ENCODE data around the gene ACP7. TPM values are rescaled to one million over a fixed set of nuclear protein-coding genes. Genes with fewer than 3 reads are reported as not detected.

The ACP7 gene
- total and polyA plus RNA-seq, 2 of the 4 experiments (the other 2 are of a cell fraction), result not detected

- TF ChIP-seq MAZ (IDR thresholded peaks at IDR 0.05; ENCODE audit: borderline replicate concordance, low read depth, low read length) (no peak), RAD21 (IDR thresholded peaks at IDR 0.05; ENCODE audit: low read length) (no peak), CEBPB (IDR thresholded peaks at IDR 0.05; ENCODE audit: low read depth, low read length) (no peak), MAFK (IDR thresholded peaks at IDR 0.05; ENCODE audit: low read depth, low read length) (no peak), RCOR1 (IDR thresholded peaks at IDR 0.05; ENCODE audit: insufficient replicate concordance, low read length) (no peak), POLR2A (IDR thresholded peaks at IDR 0.05; ENCODE audit: low read depth, low read length) (no peak), ELK1 (IDR thresholded peaks at IDR 0.05; ENCODE audit: borderline replicate concordance, low read depth, low read length) (no peak), MXI1 (IDR thresholded peaks at IDR 0.05; ENCODE audit: borderline replicate concordance, low read depth, low read length) (no peak), FOS (IDR thresholded peaks at IDR 0.05; ENCODE audit: low read depth, low read length) (no peak), SMC3 (IDR thresholded peaks at IDR 0.05; ENCODE audit: low read depth, low read length) (no peak), RFX5 (IDR thresholded peaks at IDR 0.05; ENCODE audit: low read depth, low read length) (no peak), CHD1 (IDR thresholded peaks at IDR 0.05; ENCODE audit: low read depth, low read length) (no peak), NFE2L2 (IDR thresholded peaks at IDR 0.05; ENCODE audit: low read depth, low read length) (no peak)
- H3K27me3 ChIP-seq (ENCODE audit: control insufficient read depth, insufficient read depth, low read length), result peaks cover 51% of the 10 kb centered on the region
- no peaks in the 10 kb centered on the region for H3K36me3 ChIP-seq (ENCODE audit: control insufficient read depth, insufficient read depth, low read length)
- no peak overlapping the region for H4K91ac ChIP-seq (ENCODE audit: insufficient read depth, low read depth, low read length)
- no peak overlapping the region for H2BK20ac ChIP-seq (ENCODE audit: low read depth, low read length)
- no peak overlapping the region for H3K27ac ChIP-seq (ENCODE audit: insufficient read depth, low read length)
- H2BK120ac ChIP-seq (ENCODE audit: low read depth, low read length), result no peak overlapping the region
- in situ Hi-C loops (cut with MboI; ENCODE audit: low sequenced_read_pairs) (no loop called here), intact Hi-C loops (cut with micrococcal nuclease) (no loop called here), dilution Hi-C loops (cut with HindIII; ENCODE audit: low sequenced_read_pairs, unreplicated experiment) (no loop called here)
- no peak overlapping the region for H3K9ac ChIP-seq (ENCODE audit: low read depth, low read length)
- no peaks in the 10 kb centered on the region for H3K9me1 ChIP-seq (ENCODE audit: insufficient read depth, low read length)
- H3K79me1 ChIP-seq (ENCODE audit: low read depth in 1 of 2, low read length in 2 of 2), result no peaks in the 10 kb centered on the region
- no peaks in the 10 kb centered on the region for H4K20me1 ChIP-seq (ENCODE audit: insufficient read depth, low read length)
- no TSS peak for BruUV-seq (replicated peaks)
- ATAC-seq (ENCODE audit: low read depth), result no peak
- ChIA-PET POLR2A (ENCODE audit: unreplicated experiment) (no interaction called here), CTCF (no interaction called here)
- DNase-seq, result no peak
- H2BK5ac ChIP-seq (ENCODE audit: low read depth, low read length, poor library complexity, severe bottlenecking), result no peak overlapping the region
- H3K23ac ChIP-seq (ENCODE audit: low read depth, low read length), result no peak overlapping the region
- H4K8ac ChIP-seq (ENCODE audit: low read depth in 2 of 2, low read length in 2 of 2), result no peak overlapping the region
- peak overlapping the region; percentile 47 for H2AFZ ChIP-seq (replicated peaks; ENCODE audit: low read length, poor library complexity)
- H3K4ac ChIP-seq (ENCODE audit: low read depth, low read length), result no peak overlapping the region
- no peak overlapping the region for H3K14ac ChIP-seq (replicated peaks; ENCODE audit: low read depth, low read length)
- no peak overlapping the region for H3K56ac ChIP-seq (ENCODE audit: extremely low read depth, insufficient read depth, low read length)
- H2BK15ac ChIP-seq (ENCODE audit: low read depth, low read length), result no peak overlapping the region
- WGBS, 2 experiments (ENCODE audit: extremely low coverage in 2 of 2, insufficient read length in 1 of 2), result 10% methylated on average over 5 of the region's 14 CpGs; no CpG with 5 or more reads in 1 of the 2 experiments
- H3K9me3 ChIP-seq (ENCODE audit: control insufficient read depth, insufficient read depth, low read length), result no peaks in the 10 kb centered on the region
- H3K4me2 ChIP-seq (ENCODE audit: low read depth, low read length), result no peak overlapping the region; the same call in 1 of the 2 replicates
- H3K4me1 ChIP-seq (ENCODE audit: control insufficient read depth, insufficient read depth, low read length), result peaks cover 5% of the 10 kb centered on the region
- H4K5ac ChIP-seq (ENCODE audit: low read depth, low read length), result no peak overlapping the region
- no peak overlapping the region for H3K18ac ChIP-seq (ENCODE audit: low read depth, low read length)
- H2AK5ac ChIP-seq (ENCODE audit: low read depth, low read length), result no peak overlapping the region
- H2AK9ac ChIP-seq (replicated peaks; ENCODE audit: low read depth, low read length, poor library complexity), result no peak overlapping the region
- H3K4me3 ChIP-seq (ENCODE audit: insufficient read depth, low read depth, low read length), result no peak overlapping the region
These were observed 577 bp upstream of the ACP7 start for GRCh38 chr19:39083599-39083982.
